ENCODE data around the gene KAZN. TPM values are rescaled to one million over a fixed set of nuclear protein-coding genes. Genes with fewer than 3 reads are reported as not detected.
"Not testable (repeated sequence)": the region's sequence is repeated elsewhere in the genome, so short reads cannot be mapped to it uniquely, and the experiment has no call there.

Gene KAZN
- polyA plus RNA-seq, 3 donors = 35.5 to 42.8 (median 41.2) TPM

DNA sequence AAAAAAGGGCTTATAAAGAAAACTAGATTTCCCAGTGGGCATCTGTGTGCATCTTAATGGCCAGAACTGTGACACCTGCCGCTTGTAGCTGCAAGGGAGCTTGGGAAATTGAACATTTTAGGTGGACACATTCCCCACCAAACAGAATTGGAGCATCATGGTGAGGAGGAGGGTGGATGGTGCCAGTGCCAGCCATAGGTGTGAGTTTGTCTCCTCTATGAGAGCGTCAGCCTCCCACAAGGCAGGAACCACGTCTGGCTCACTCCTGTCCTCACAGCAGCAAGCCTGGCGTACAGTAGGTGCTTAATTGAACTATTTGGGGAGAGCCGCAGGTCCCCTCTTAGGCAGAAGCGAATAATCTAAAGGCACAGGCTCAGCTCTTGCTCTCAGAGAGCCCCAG lies 430.6 kb downstream of the KAZN start:
- no peak for DNase-seq

GRCh38 chr1:15029786-15030185 lies 431.3 kb downstream of the KAZN start:
- no peak for DNase-seq

DNA sequence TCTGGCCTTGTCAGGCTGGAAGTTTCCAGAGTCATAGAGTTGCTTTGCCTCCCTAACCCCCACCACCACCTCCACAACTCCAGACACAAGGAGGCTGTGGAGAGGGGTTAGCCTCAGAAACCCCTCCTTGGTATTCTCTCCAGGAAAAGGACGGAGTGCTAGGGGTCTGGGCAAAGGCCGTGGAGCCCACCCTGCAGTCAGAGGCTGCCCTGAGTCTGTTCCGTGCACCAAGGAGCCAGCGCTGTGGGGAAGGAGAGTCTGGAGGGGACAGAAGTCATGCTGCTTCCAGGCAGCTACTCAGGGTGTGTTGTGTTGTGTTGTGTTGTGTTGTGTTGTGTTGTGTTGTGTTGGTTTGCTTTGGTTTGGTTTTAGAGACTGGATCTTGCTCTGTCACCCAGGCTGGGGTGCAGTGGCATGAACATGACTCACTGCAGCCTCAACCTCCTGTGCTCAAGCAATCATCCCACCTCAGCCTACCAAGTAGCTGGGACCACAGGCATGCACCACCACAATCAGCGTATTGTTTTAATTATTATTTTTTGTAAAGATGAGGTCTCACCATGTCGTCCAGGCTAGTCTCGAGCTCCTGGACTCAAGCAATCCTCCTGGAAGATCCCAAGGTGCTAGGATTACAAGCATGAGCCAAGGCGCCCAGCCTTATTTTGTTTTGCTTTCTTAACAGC lies 432.9 kb downstream of the KAZN start:
- DNase-seq = no peak

DNA sequence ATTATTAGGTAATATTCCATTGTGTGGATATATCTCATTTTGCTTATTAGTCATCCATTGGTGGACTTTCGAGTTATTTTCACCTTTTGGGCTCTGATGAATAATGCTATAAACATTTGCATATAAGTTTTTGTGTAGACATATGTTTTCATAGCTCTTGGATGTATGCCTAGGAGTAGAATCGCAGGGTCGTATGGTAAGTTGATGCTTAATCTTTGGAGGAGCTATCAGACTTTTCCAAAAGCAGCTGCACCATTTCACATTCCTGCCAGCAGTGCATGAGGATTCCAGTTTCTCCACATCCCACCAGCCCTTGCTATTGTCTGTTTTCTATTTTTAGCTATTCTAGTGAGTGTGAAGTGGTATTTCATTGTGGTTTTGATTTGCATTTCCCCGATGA lies 434.8 kb downstream of the KAZN start:
- DNase-seq = no peak

DNA sequence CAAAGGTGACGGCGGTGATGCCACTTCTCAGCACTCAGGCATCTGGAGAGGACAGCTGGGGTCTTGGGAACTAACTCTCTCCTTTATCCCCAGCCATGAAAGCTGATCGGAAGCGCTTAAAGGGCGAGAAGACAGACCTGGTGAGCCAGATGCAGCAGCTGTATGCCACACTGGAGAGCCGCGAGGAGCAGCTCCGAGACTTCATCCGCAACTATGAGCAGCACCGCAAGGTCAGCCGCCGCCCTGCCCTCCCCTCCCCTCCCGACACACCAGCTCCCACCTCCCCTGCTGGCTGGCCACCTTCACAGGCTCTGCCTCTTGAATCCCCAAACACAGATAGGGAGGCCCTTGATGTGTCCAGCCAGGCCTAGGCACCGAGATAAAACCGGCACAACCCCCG lies 436.2 kb downstream of the KAZN start:
- no peak for DNase-seq

DNA sequence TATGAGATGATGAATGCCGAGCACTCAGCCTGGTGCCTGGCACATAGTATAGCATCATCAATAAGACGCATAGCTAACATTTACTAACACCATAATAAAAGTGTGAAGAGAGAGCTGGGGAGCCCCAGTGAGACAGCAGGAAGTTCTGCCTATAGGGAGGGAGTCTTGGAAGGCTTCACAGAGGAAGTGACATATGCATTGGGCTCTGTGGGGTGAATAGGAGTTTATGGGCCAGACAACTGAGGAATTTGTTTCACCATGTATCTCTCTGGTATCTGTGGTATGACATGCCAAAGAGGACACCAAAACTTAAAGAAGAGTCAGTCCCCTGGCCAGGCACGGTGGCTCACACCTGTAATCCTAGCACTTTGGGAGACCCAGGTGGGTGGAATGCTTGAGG lies 436.8 kb downstream of the KAZN start:
- no peak for DNase-seq

GRCh38 chr1:15036101-15036500 lies 437.6 kb downstream of the KAZN start:
- no peak for DNase-seq

DNA sequence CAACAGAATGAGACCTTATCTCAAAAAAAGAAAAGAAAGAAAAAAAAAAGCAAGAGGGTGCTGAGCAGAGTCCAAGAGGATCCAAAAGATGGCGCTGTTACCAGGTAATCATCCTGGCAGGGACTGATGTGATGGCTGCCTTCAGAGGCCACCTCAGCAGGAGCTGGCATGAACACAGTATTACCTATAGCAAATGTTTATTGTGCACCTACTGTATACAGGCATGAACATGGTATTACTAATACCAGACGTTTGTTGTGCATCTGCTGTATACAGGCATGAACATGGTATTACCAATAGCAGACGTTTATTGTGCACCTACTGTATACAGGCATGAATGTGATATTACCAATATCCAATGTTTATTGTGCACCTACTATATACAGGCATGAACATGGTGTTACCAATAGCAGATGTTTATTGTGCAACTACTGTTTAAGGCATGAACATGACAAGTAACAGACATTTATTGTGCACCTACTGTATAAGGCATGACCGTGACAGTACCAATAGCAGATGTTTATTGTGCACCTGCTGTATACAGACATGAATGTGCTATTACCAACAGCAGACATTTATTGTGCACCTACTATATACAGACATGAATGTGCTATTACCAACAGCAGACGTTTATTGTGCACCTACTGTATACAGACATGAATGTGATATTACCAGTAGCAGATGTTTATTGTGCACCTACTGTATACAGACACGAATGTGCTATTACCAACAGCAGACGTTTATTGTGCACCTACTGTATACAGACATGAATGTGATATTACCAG lies 439.9 kb downstream of the KAZN start:
- DNase-seq = no peak

DNA sequence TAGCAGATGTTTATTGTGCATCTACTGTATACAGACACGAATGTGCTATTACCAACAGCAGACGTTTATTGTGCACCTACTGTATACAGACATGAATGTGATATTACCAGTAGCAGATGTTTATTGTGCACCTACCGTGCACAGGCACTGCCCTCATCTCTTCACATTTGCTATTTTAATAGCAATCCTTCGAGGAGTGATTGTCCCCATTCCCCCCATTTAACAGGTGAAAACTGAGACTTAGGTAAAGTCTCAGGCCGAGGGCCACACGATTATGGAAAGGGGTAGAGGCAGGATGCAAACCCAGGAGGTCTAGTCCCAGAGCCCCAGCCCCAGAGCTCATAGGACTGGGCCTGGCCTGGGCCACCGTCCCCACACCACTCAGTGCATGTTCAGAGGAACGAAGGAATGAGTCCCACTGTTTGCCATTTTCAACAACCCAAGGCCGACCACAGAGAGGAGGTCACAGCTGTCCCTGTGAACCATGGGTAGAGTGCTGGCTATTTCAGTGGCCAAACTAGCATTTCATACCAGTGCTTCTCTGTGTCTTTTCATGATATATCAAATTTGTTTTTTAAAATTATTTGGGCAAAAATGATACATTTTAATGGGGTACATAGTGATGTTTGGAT lies 440.6 kb downstream of the KAZN start:
- DNase-seq = no peak

- DNase-seq = no peak
These were observed 441.4 kb downstream of the KAZN start for GRCh38 chr1:15039901-15040300.

DNA sequence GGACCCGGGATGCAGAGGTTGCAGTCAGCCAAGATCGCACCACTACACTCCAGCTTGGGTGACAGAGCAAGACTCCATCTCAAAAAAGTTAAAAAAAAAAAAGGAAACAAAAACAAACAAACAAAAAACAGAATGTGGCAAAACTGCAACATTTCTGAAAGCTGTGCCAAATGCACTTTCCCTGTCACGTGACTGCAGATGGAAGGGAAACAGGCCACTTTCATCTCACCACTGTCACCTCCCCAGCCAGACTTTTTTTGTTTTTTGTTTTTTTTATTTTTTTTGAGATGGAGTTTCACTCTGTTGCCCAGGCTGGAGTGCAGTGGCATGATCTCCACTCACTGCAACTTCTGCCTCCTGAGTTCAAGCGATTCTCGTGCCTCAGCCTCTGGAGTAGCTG lies 442.2 kb downstream of the KAZN start:
- not testable (repeated sequence) for DNase-seq

- no peak for DNase-seq
These were observed 444.4 kb downstream of the KAZN start for GRCh38 chr1:15042866-15043265.

- no peak for DNase-seq
These were observed 445.4 kb downstream of the KAZN start for GRCh38 chr1:15043934-15044333.

- DNase-seq = no peak
These were observed 446.6 kb downstream of the KAZN start for GRCh38 chr1:15045123-15045522.

DNA sequence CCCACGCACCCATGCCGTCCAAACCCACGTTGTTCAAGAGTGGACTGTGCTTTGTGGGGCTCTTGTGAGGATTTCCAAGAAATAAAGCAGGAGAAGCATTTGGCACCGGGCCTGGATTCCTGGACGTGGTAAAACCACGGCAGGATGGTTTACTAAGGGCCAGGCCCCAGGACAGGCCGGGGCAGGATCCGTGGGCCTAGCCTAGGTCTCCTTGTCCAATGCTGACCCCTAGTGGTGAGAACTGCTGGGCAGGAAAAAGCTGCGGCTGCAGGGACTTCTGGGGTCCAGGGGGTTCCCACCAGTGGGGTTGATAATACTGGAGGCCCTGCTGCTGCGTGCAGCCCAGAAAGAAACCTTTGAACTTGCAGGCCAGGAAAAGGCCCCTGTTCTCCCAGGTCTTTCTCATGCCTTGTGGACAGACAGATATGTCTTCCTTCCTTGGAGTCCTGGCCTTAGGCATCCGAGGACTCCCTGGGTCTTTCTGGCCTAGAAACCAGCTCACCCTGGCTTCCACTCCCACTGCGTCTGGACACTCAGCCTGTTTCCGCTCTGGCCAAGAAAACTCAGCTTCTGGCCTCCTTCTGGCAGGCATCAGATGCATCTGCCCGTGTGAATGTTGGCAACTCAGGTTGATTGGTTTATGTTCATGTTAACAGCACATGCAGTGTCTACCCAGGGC lies 448.1 kb downstream of the KAZN start:
- DNase-seq = peak; percentile 74

DNA sequence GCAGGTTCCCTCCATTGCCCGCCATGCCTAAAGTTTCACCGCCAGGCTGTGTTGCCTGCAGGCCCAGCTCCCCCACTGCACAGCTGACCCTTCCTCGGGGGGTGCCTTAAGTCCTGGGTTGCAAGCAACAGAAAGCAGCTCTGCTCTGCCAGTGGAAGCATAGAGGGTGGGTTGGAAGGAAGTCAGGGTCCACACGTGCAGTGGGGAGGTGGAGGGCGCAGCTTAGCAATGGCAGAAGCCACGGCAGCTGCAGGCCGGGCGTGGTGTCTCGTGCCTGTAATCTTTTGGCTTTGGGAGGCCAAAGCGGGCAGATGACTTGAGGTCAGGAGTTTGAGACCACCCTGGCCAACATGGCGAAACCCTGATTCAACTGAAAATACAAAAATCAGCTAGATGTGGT lies 448.8 kb downstream of the KAZN start:
- no peak for DNase-seq

DNA sequence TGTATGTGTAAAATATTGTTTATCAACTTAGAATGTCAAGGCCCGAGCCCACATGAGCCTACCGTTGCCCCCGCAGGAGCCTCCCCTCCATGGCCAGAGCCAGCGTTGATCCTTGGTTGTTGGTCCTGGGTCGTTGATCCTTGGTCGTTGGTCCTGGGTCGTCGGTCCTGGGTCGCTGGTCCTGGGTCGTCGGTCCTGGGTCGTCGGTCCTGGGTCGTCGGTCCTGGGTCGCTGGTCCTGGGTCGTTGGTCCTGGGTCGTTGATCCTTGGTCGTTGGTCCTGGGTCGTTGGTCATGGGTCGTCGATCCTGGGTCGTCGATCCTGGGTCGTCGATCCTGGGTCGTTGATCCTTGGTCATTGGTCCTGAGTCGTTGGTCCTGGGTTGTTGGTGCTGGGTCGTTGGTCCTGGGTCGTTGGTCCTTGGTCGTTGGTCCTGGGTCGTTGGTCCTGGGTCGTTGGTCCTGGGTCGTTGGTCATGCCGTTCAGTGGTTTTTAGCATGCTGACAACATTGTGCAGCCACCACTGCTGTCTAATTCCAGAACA lies 450.0 kb downstream of the KAZN start:
- no peak for DNase-seq

DNA sequence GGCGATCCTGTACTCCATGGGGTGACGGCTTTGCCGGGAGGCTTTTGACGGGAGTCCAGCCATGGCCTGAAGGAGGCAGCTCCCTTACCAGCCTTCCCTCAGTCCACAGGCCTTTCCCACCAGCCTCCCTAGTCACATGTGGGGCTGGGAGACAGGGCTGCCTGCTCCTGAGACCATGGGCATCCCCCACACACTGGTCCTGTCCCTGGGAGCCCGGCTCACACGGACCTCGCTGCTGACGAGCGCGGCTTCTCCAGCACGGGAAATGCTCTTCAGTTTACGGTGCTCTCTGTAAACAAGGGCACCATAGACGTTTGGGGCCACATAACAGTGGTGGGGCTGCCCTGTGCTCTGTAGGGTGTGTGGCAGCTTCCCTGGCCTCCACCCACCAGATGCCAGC lies 450.6 kb downstream of the KAZN start:
- no peak for DNase-seq

DNA sequence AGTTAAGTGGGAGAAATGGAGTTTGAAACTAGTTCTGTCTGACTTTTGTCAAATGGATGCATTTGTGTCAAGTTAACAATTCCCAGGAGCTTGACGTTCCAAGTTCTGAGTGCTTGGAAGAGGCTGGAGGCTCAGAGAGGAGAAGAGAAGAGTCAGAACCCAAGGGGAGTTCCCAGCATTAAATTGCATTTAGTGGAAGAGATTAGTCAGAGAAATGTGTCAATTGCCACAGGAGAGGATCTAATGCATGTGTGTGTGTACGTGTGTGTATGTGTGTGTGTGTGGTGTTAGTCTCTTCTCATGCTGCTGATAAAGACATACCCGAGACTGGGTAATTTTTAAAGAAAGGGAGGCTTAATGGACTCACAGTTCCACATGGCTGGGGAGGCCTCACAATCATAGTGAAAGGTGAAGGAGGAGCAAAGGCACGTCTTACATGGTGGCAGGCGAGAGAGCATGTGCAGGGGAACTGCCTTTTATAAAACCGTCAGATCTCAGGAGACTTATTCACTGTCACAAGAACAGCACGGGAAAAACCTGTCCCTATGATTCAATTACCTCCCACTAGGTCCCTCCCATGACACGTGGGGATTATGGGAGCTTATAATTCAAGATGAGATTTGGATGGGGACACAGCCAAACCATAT lies 453.5 kb downstream of the KAZN start:
- DNase-seq = no peak

- DNase-seq = no peak
These were observed 454.7 kb downstream of the KAZN start for GRCh38 chr1:15053153-15053552.

GRCh38 chr1:15055736-15056415 lies 457.4 kb downstream of the KAZN start:
- DNase-seq = no peak

Measured in renal pelvis (tissue), 4 donors.